OCI-M2 (cell line): ENCODE results near the gene ANTXR2.
"Not testable (repeated sequence)": the region's sequence is repeated elsewhere in the genome, so short reads cannot be mapped to it uniquely, and the experiment has no call there.

ENCODE experiments used
- DNase-seq: peaks from one replicate; lab custom pipeline; 2025; ENCODE audit not compliant: unreplicated experiment; lab: John Stamatoyannopoulos, UW

ANTXR2 gene

GRCh38 chr4:79920163-79920853, 152.7 kb downstream of the ANTXR2 start:
- no peak for DNase-seq

- DNase-seq, result no peak
Observed at GRCh38 chr4:79918292-79918691, 154.7 kb downstream of the ANTXR2 start.

- no peak for DNase-seq
Observed at GRCh38 chr4:79917246-79917645, 155.8 kb downstream of the ANTXR2 start.

GRCh38 chr4:79915246-79915645, 157.8 kb downstream of the ANTXR2 start:
- DNase-seq, result no peak

GRCh38 chr4:79913581-79913980, 159.4 kb downstream of the ANTXR2 start:
- no peak for DNase-seq

GRCh38 chr4:79907001-79907400, 166.0 kb downstream of the ANTXR2 start:
- no peak for DNase-seq

- no peak for DNase-seq
Observed at GRCh38 chr4:79906303-79906702, 166.7 kb downstream of the ANTXR2 start.

GRCh38 chr4:79905212-79905611, 167.8 kb downstream of the ANTXR2 start:
- no peak for DNase-seq

GRCh38 chr4:79904331-79904730, 168.7 kb downstream of the ANTXR2 start:
- DNase-seq, result no peak

- no peak for DNase-seq
Observed at GRCh38 chr4:79900182-79900581, 172.8 kb downstream of the ANTXR2 start.

GRCh38 chr4:79899481-79899880, 173.5 kb downstream of the ANTXR2 start:
- DNase-seq, result no peak

- DNase-seq, result no peak
Observed at GRCh38 chr4:79898055-79898454, 175.0 kb downstream of the ANTXR2 start.

- DNase-seq, result no peak
Observed at GRCh38 chr4:79897174-79897573, 175.9 kb downstream of the ANTXR2 start.

- no peak for DNase-seq
Observed at GRCh38 chr4:79893456-79893855, 179.6 kb downstream of the ANTXR2 start.

GRCh38 chr4:79889026-79889425, 184.0 kb downstream of the ANTXR2 start:
- not testable (repeated sequence) for DNase-seq

- no peak for DNase-seq
Observed at GRCh38 chr4:79886557-79886956, 186.5 kb downstream of the ANTXR2 start.

- DNase-seq, result no peak
Observed at GRCh38 chr4:79886021-79886420, 187.0 kb downstream of the ANTXR2 start.

- DNase-seq, result no peak
Observed at GRCh38 chr4:79883290-79883689, 189.7 kb downstream of the ANTXR2 start.

- DNase-seq, result no peak
Observed at GRCh38 chr4:79882806-79883205, 190.2 kb downstream of the ANTXR2 start.

- no peak for DNase-seq
Observed at GRCh38 chr4:79881407-79881806, 191.6 kb downstream of the ANTXR2 start.

- no peak for DNase-seq
Observed at GRCh38 chr4:79877511-79877910, 195.5 kb downstream of the ANTXR2 start.

GRCh38 chr4:79875344-79875899, 197.6 kb downstream of the ANTXR2 start:
- no peak for DNase-seq

GRCh38 chr4:79874197-79874596, 198.8 kb downstream of the ANTXR2 start:
- no peak for DNase-seq
